Measurements from ENCODE around the gene SRSF5. TPM values are rescaled to one million over a fixed set of nuclear protein-coding genes. Genes with fewer than 3 reads are reported as not detected.

SRSF5 gene
- total RNA-seq, 1 experiment from 2014 or later = 389 TPM

DNA sequence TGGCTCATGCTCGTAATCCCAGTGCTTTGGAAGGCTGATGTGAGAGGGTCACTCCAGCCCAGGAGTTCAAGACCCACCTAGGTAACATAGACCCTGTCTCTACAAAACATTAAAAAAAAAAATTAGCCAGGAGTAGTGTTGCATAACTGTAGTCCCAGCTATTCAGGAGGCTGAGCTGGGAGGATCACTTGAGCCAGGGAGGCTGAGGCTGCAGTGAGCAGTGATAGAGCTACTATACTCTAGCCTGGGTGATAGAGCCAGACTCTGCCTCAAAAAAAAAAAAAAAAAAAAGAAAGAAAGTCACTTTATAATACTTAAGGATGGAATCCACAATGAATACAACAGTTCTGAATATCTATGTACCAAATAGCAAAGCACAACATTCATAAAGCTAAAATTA is 40.2 kb downstream of the SRSF5 start:
- H2BK120ac ChIP-seq (ENCODE audit: low read depth, low read length, poor library complexity, severe bottlenecking) = no peak overlapping the region
- TF ChIP-seq, protein P1, sequence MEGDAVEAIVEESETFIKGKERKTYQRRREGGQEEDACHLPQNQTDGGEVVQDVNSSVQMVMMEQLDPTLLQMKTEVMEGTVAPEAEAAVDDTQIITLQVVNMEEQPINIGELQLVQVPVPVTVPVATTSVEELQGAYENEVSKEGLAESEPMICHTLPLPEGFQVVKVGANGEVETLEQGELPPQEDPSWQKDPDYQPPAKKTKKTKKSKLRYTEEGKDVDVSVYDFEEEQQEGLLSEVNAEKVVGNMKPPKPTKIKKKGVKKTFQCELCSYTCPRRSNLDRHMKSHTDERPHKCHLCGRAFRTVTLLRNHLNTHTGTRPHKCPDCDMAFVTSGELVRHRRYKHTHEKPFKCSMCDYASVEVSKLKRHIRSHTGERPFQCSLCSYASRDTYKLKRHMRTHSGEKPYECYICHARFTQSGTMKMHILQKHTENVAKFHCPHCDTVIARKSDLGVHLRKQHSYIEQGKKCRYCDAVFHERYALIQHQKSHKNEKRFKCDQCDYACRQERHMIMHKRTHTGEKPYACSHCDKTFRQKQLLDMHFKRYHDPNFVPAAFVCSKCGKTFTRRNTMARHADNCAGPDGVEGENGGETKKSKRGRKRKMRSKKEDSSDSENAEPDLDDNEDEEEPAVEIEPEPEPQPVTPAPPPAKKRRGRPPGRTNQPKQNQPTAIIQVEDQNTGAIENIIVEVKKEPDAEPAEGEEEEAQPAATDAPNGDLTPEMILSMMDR (conservative IDR thresholded peaks at IDR 0.05) = no peak
- no CpG with 5 or more reads among the region's 1 CpG for WGBS (ENCODE audit: extremely low coverage, insufficient read length, low lambda C conversion rate)

More for the DNA sequence above, 40.2 kb downstream of the SRSF5 start:
- Histone ChIP-seq H3K23ac (ENCODE audit: insufficient read length, low read depth, low read length) (no peak overlapping the region), H2BK5ac (ENCODE audit: insufficient read length, low read length) (no peak overlapping the region), H3K18ac (ENCODE audit: insufficient read length, low read depth, low read length) (no peak overlapping the region), H3K14ac (ENCODE audit: insufficient read depth, low read length) (no peak overlapping the region), H3K4ac (ENCODE audit: low read depth, low read length) (no peak overlapping the region), H4K8ac (replicated peaks; ENCODE audit: insufficient read length, low read depth, low read length) (no peak overlapping the region), H3K27ac (ENCODE audit: insufficient read length, low read depth, low read length) (no peak overlapping the region), H4K91ac (ENCODE audit: insufficient read length, low read depth, low read length) (no peak overlapping the region), H2BK20ac (ENCODE audit: low read depth, low read length, poor library complexity, severe bottlenecking) (no peak overlapping the region), H2BK15ac (ENCODE audit: low read depth, low read length) (no peak overlapping the region), H4K20me1 (ENCODE audit: control insufficient read depth, insufficient read depth, insufficient read length) (no peaks in the 10 kb centered on the region), H2AK5ac (ENCODE audit: insufficient read length, low read length) (no peak overlapping the region), H3K79me2 (ENCODE audit: insufficient read depth, low read length) (no peaks in the 10 kb centered on the region), H2AFZ (ENCODE audit: low read length) (no peak overlapping the region), H3K4me2 (ENCODE audit: insufficient read depth, insufficient read length, low read length) (no peak overlapping the region), H3K79me1 (ENCODE audit: insufficient read depth, low read depth, low read length, poor library complexity, severe bottlenecking) (no peaks in the 10 kb centered on the region), H3K4me1 (ENCODE audit: insufficient read depth, low read length) (no peaks in the 10 kb centered on the region), H2BK12ac (ENCODE audit: insufficient read length, low read depth, low read length) (no peak overlapping the region), H3K56ac (ENCODE audit: insufficient read length, low read depth, low read length) (no peak overlapping the region), H4K5ac (ENCODE audit: insufficient read length, low read depth, low read length) (no peak overlapping the region), H3K9ac (ENCODE audit: extremely low read depth, insufficient read length, low read length) (no peak overlapping the region), H3K9me3 (ENCODE audit: control insufficient read depth, low read depth, low read length) (no peaks in the 10 kb centered on the region), H3K23me2 (ENCODE audit: insufficient read length, low read depth, low read length, poor library complexity, severe bottlenecking) (no peaks in the 10 kb centered on the region), H3T11ph (ENCODE audit: low read length) (no peak overlapping the region), H3K27me3 (ENCODE audit: insufficient read depth, low read length) (no peaks in the 10 kb centered on the region)
- no peak for DNase-seq
- H3K9me3 Mint-ChIP-seq = no peaks in the 10 kb centered on the region; a peak in 1 of 5 replicates
- no peak overlapping the region for H3K4me3 Mint-ChIP-seq
- peaks cover 6 to 12% of the 10 kb centered on the region in 2 experiments for H3K4me1 Mint-ChIP-seq
- no peaks in the 10 kb centered on the region; a peak in 1 of 7 replicates for H3K36me3 Mint-ChIP-seq (ENCODE audit: insufficient read depth in 1 of 3, low read depth in 3 of 3)
- H3K27ac Mint-ChIP-seq = no peak overlapping the region
- no peaks in the 10 kb centered on the region; the same call in 1 of the 2 replicates for H3K27me3 Mint-ChIP-seq (ENCODE audit: low read depth)
